Fibroblast of lung (primary cell): ENCODE data around the gene PSMB8. TPM values are rescaled to one million over a fixed set of nuclear protein-coding genes. Genes with fewer than 3 reads are reported as not detected.

ENCODE experiments used
- DNase-seq, 2 donors: peaks; one replicate each; pipeline versions ENCODE4 v3.0.0 to v3.0.0-alpha.2; 2010; ENCODE audit warnings: low read depth in 2 of 2
- H2AFZ ChIP-seq: 2 replicates; pipeline ENCODE4 v1.5.1; 2012; ENCODE audit warnings: low read length, control low read depth, inconsistent platforms
- H3K27ac ChIP-seq: 2 replicates; pipeline ENCODE4 v1.5.1; 2011; ENCODE audit warnings: low read length, control low read depth; ENCODE audit not compliant: insufficient read depth
- H3K27me3 ChIP-seq: 2 replicates; pipeline ENCODE4 v1.5.1; 2011; ENCODE audit warnings: mild to moderate bottlenecking, low read length; ENCODE audit not compliant: control insufficient read depth, insufficient read depth
- H3K36me3 ChIP-seq: 2 replicates; pipeline ENCODE4 v1.5.1; 2011; ENCODE audit warnings: low read length; ENCODE audit not compliant: control insufficient read depth, insufficient read depth
- H3K4me1 ChIP-seq: 2 replicates; pipeline ENCODE4 v1.5.1; 2011; ENCODE audit warnings: low read length; ENCODE audit not compliant: control insufficient read depth, insufficient read depth; ENCODE audit errors: extremely low read depth
- H3K4me2 ChIP-seq: 2 replicates; pipeline ENCODE4 v1.5.1; 2011; ENCODE audit warnings: low read length, control low read depth; ENCODE audit not compliant: insufficient read depth; ENCODE audit errors: extremely low read depth
- H3K4me3 ChIP-seq, 4 experiments: fragments of 200-600 bp in 1 of 4; sonication (generic) in 1 of 4; replicated peaks in 1 of 4; 2 replicates each; pipeline ENCODE4 v1.5.1; 2011 to 2016; ENCODE audit warnings: low read length in 4 of 4, low read depth in 3 of 4, mild to moderate bottlenecking in 3 of 4, control low read depth in 2 of 4, inconsistent platforms in 1 of 4, mixed read lengths in 1 of 4; ENCODE audit not compliant: insufficient read depth in 1 of 4; ENCODE audit errors: control extremely low read depth in 1 of 4
- H3K79me2 ChIP-seq: 2 replicates; pipeline ENCODE4 v1.5.1; 2012; ENCODE audit warnings: mild to moderate bottlenecking, low read length, inconsistent platforms; ENCODE audit not compliant: control insufficient read depth, insufficient read depth
- H3K9ac ChIP-seq: 2 replicates; pipeline ENCODE4 v1.5.1; 2011; ENCODE audit warnings: mild to moderate bottlenecking, low read length, control low read depth; ENCODE audit not compliant: insufficient read depth
- H3K9me3 ChIP-seq: 2 replicates; pipeline ENCODE4 v1.5.1; 2012; ENCODE audit warnings: low read depth, low read length; ENCODE audit not compliant: control insufficient read depth, insufficient read depth
- H4K20me1 ChIP-seq: 2 replicates; pipeline ENCODE4 v1.5.1; 2011; ENCODE audit warnings: low read length; ENCODE audit not compliant: control insufficient read depth, insufficient read depth; ENCODE audit errors: extremely low read depth
- EZH2 ChIP-seq: IDR thresholded peaks from 2 replicates; pipeline ENCODE4 v1.5.1; 2012; ENCODE audit warnings: low read length, control low read depth, mild to moderate bottlenecking; ENCODE audit errors: missing control alignments
- polyA plus RNA-seq, 2 donors: library from polyadenylated mRNA; depleted of rRNA in 1 of 2; stranded (reverse) in 1 of 2; unstranded in 1 of 2; fragments of >200 nt; gene quantifications; 2 replicates each; pipeline ENCODE4 v1.2.1, GENCODE V29; 2011 to 2012; ENCODE audit warnings: missing spikeins in 1 of 2
- total RNA-seq: library from RNA; depleted of rRNA; stranded (reverse); fragments of >200 nt; gene quantifications from 2 replicates; pipeline ENCODE4 v1.2.1, GENCODE V29; 2014
- TF ChIP-seq, protein P1 (sequence below), 2 donors: IDR thresholded peaks in 1 of 2; conservative IDR thresholded peaks in 1 of 2; 1 replicate in 1 of 2; 2 replicates in 1 of 2; pipeline ENCODE4 v1.5.1; 2011 to 2012; ENCODE audit warnings: low read length in 2 of 2, control low read depth in 1 of 2, inconsistent platforms in 1 of 2, low read depth in 1 of 2, mild to moderate bottlenecking in 1 of 2

Gene PSMB8
- total and polyA plus RNA-seq, 2 donors (not counting 1 experiment from before 2014, with no cell fraction given), result 77.3 to 80.0 TPM

DNA sequence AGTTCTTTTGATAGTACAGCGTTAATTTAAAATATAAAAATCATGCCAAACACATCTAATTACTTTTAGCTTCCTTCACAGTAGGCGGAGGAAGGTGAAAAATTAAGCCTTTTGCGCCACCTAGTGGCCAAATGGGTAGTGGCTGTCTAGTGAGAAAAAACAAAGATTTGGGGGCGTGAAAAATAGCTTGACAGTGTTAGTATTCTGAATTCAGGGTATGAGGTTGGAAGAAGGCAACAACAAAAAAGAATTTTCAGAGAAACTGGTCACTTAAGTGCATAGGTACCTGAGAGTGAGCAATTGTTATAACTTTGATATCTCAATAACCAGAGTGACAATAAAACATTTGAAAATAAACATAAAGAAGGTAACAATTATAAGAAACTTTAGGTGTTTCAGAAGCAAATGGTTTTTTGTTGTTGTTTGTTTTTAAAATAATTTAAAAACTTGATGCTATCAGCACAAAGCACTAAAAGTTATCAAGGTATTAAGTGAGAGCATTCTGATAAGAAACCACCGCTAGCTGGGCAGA is 24.5 kb upstream of the PSMB8 start:
- Histone ChIP-seq H3K79me2 (no peaks in the 10 kb centered on the region), H3K4me2 (no peak overlapping the region), H3K27me3 (peaks cover 8% of the 10 kb centered on the region), H3K4me3 (no peak overlapping the region), H3K9me3 (no peaks in the 10 kb centered on the region), H3K9ac (no peak overlapping the region), H4K20me1 (no peaks in the 10 kb centered on the region), H3K27ac (no peak overlapping the region), H3K4me1 (no peaks in the 10 kb centered on the region), H2AFZ (no peak overlapping the region), H3K36me3 (no peaks in the 10 kb centered on the region)
- TF ChIP-seq EZH2, result no peak
- TF ChIP-seq, protein P1, sequence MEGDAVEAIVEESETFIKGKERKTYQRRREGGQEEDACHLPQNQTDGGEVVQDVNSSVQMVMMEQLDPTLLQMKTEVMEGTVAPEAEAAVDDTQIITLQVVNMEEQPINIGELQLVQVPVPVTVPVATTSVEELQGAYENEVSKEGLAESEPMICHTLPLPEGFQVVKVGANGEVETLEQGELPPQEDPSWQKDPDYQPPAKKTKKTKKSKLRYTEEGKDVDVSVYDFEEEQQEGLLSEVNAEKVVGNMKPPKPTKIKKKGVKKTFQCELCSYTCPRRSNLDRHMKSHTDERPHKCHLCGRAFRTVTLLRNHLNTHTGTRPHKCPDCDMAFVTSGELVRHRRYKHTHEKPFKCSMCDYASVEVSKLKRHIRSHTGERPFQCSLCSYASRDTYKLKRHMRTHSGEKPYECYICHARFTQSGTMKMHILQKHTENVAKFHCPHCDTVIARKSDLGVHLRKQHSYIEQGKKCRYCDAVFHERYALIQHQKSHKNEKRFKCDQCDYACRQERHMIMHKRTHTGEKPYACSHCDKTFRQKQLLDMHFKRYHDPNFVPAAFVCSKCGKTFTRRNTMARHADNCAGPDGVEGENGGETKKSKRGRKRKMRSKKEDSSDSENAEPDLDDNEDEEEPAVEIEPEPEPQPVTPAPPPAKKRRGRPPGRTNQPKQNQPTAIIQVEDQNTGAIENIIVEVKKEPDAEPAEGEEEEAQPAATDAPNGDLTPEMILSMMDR (conservative IDR thresholded peaks at IDR 0.05 in 1 of 2, IDR thresholded peaks at IDR 0.05 in 1 of 2; ENCODE audit: low read depth in 1 of 2, low read length in 2 of 2), result peak; percentile 86 to 92
- peak; percentile 53 to 77 for DNase-seq

DNA sequence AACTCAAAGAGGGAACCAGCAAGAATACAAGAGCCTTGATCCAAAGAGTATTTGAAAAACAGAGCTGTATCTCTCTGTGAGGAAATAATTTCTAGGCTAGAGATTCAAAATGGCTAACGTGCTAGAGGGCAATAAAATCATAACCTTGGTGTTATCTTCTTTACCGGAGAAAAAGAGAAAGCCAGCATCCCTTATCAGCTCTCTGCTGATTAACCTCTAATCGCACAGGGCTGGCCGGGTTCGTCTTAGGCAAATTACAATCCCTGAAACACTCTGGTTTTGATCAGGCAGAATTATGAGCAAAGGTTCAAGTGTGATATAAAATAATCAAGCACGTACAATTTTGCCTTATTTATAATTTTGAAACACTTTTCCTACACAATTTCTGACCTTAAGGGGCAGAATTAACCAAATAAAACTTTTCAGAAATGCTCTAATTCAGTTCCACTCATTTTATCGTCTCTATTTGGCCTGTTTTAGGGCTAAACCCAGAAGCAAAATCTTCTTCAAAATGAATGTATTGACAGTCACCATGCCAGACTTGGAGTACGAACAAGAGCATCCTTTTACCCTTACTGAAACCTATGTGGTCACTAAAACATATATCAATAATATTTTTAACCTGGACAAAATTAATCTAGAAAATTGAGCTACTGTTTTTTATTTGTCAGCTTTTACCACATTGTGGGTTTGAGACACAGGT is 23.9 kb upstream of the PSMB8 start:
- no peak for TF ChIP-seq EZH2
- TF ChIP-seq, protein P1 (conservative IDR thresholded peaks at IDR 0.05 in 1 of 2, IDR thresholded peaks at IDR 0.05 in 1 of 2; ENCODE audit: low read depth in 1 of 2, low read length in 2 of 2), result no peak
- no peaks in the 10 kb centered on the region for H4K20me1 ChIP-seq
- DNase-seq, result no peak

GRCh38 chr6:32867022-32867477 is 23.2 kb upstream of the PSMB8 start:
- H4K20me1 ChIP-seq, result no peaks in the 10 kb centered on the region
- no peaks in the 10 kb centered on the region for H3K36me3 ChIP-seq
- no peak overlapping the region for H3K4me2 ChIP-seq
- no peak overlapping the region for H3K4me3 ChIP-seq
- TF ChIP-seq, protein P1 (conservative IDR thresholded peaks at IDR 0.05 in 1 of 2, IDR thresholded peaks at IDR 0.05 in 1 of 2; ENCODE audit: low read depth in 1 of 2, low read length in 2 of 2), result no peak
- TF ChIP-seq EZH2, result no peak
- peaks cover 6% of the 10 kb centered on the region for H3K27me3 ChIP-seq
- no peak overlapping the region for H3K27ac ChIP-seq
- DNase-seq, result no peak
- no peaks in the 10 kb centered on the region for H3K4me1 ChIP-seq
- no peaks in the 10 kb centered on the region for H3K9me3 ChIP-seq
- H3K9ac ChIP-seq, result no peak overlapping the region
- no peaks in the 10 kb centered on the region for H3K79me2 ChIP-seq
- H2AFZ ChIP-seq, result no peak overlapping the region

More for the DNA sequence above, 23.9 kb upstream of the PSMB8 start:
- Histone ChIP-seq H3K9ac (no peak overlapping the region), H3K27ac (no peak overlapping the region), H3K27me3 (peaks cover 6% of the 10 kb centered on the region), H3K4me2 (no peak overlapping the region), H3K9me3 (no peaks in the 10 kb centered on the region), H2AFZ (no peak overlapping the region), H3K4me1 (no peaks in the 10 kb centered on the region), H3K4me3 (no peak overlapping the region), H3K79me2 (no peaks in the 10 kb centered on the region), H3K36me3 (no peaks in the 10 kb centered on the region)
